Inflammatory macrophage treated with lipopolysaccharide for 1 hour (primary cell): ENCODE measurements around the gene UTP14C.
"Not testable (repeated sequence)": the region's sequence is repeated elsewhere in the genome, so short reads cannot be mapped to it uniquely, and the experiment has no call there.

Experiments used
- DNase-seq, 2 donors: peaks; one replicate each; pipeline ENCODE4 v3.0.0-alpha.2; 2020 to 2022

Gene UTP14C

GRCh38 chr13:52024481-52024880 is at the start of gene UTP14C:
Gene UTP14C (plus strand): TSS chr13:52024691. CDS start chr13:52028805, 4,114 bp downstream.
- no peak for DNase-seq

DNA sequence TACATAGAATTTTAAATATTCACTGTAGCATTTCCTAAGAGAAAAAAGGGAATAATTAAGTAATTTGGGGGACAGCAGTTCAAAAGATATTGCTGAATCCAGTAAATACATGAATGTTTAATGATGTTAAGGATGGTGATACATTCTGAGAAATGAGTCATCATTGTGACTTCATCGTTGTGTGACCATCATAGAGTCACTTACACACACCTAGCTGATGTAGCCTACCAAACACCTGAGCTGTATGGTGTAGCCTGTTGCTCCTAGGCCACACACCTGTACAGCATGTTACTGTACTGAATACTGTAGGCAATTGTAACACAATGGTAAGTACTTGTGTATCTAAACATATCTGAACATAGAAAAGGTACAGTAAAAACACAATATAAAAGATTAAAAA is 48.1 kb upstream of the UTP14C start:
- no peak for DNase-seq

GRCh38 chr13:51976890-51977289 is 47.6 kb upstream of the UTP14C start:
- DNase-seq = no peak

GRCh38 chr13:51977625-51978024 is 46.9 kb upstream of the UTP14C start:
- DNase-seq = no peak

DNA sequence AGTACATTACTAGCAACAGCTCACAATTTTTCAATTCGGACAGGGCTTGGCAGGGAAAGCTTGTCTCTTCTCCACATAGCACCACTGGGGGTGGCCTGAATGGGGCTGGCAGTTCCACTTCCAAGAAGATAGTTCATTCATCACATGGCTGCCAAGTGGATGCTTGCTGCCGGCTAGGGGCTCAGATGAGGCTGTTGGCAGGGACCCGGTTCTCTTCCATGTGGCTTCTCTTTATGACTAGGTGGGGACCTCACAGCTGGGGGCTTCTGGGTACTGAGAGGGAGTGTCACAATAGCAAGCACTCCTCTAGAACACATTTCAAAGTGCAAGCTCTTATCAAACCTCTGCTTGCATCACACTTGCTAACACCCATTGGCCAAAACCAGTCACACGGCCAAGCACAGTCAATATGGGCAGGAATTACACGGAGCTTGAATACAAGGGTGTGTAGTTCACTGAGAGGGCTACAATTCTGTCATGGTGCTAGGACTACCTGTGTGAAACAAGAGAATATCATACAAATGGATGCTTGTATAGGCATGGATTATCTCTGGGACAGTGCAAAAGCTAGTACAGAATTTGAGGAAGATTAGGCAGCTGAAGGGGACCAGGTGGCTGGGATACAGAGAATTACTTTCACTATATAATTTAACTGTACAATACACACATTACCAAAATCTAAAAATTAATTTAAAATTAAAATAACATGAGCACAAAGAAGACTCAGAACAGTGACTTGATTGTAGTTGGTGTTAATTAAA is 45.5 kb upstream of the UTP14C start:
- no peak for DNase-seq

GRCh38 chr13:51980908-51981307 is 43.6 kb upstream of the UTP14C start:
- no peak for DNase-seq

DNA sequence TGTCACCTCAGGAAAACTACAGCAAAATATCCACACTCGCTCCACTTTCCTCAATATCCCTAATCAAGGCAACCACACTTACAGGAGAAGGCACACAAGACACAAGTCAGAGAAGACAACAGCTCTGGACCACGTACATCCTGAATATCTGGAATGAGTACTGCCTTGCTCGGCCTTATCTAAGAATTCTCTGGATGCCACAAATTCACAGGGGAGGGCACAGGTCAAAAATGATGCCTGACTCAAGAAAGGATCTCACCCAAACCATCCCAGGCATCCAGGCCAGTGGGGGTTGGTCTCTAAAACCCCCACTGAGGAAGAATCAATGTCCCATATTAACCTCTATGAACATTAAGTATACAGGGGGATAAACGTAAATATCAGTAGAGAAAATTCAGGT is 43.1 kb upstream of the UTP14C start:
- DNase-seq = no peak

- DNase-seq = not testable (repeated sequence)
These were observed 41.2 kb upstream of the UTP14C start for GRCh38 chr13:51983292-51983691.

DNA sequence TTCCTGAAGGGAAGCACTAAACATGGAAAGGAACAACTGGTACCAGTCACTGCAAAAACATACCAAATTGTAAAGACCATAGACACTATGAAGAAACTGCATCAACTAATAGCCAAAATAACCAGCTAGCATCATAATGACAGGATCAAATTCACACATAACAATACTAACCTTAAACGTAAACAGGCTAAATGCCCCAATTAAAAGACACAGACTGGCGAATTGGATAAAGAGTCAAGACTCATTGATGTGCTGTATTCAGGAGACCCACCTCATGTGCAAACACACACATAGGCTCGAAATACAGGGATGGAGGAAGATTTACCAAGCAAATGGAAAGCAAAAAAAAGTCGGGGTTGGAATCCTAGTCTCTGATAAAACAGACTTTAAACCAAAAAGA is 39.6 kb upstream of the UTP14C start:
- DNase-seq = not testable (repeated sequence)

- DNase-seq = no peak
These were observed 35.4 kb upstream of the UTP14C start for GRCh38 chr13:51988988-51989618.

- no peak for DNase-seq
These were observed 30.8 kb upstream of the UTP14C start for GRCh38 chr13:51993713-51994112.

DNA sequence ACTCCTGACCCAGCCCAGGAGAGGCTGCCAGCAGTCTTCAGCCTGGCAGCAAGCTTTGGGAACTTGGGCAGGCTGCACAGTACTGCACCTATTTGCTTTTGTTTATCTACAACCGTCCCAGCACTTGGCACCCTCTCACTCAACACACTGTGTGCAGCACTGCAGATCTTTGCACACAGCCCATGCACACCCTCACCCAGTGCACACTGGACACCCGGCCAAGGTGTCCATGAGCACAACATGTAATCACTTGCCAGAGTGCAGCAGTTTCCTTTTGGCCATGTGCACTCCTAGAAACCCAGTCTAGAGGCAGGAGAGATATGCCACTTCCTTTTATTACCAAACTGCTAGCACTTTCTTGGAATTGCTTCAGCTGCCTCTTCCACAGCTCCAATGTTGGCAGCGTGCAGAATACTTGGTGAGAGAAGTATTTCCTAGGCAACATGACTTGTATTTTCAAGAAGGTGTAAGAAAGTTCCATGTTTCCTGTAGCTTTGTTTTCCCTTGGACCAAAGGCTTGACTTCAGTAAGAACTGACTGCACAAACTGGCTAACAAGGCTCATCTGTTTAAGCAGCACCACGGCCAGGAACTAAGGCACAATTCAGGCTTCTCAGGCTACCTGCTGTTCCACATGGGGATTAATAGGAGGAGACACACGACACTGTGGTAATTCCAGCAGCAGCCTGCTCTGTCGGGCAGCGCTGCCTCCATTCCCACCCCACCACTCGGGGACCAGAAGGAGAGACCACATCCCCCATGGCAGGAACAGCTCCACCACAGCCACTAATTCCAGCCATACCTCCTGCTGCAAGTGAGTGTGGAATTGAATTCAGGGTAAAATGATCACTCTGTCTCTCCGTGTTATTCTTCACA is 28.6 kb upstream of the UTP14C start:
- DNase-seq = peak in 1 of 2 donors; percentile 14

GRCh38 chr13:51996641-51997040 is 27.9 kb upstream of the UTP14C start:
- DNase-seq = no peak

DNA sequence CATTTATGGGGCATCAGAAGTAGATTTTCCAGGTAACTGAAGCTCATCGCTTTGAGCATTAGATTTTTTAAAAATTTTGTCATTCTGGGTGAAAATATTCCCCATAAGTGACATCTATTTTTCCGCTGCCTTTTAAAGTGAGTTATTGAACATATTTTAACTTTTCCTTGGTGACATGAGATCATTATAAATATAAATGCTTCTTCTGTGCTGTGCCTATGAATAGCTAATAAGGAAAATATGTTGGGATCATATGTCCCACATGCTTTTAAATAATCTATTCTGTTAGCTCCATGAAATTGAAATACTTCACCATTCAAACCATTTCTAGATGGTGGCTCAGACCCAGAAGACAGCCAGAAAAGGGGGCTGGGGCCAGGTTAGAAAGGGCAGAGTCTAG is 27.3 kb upstream of the UTP14C start:
- DNase-seq = no peak

- DNase-seq = no peak
These were observed 26.7 kb upstream of the UTP14C start for GRCh38 chr13:51997641-51998330.

DNA sequence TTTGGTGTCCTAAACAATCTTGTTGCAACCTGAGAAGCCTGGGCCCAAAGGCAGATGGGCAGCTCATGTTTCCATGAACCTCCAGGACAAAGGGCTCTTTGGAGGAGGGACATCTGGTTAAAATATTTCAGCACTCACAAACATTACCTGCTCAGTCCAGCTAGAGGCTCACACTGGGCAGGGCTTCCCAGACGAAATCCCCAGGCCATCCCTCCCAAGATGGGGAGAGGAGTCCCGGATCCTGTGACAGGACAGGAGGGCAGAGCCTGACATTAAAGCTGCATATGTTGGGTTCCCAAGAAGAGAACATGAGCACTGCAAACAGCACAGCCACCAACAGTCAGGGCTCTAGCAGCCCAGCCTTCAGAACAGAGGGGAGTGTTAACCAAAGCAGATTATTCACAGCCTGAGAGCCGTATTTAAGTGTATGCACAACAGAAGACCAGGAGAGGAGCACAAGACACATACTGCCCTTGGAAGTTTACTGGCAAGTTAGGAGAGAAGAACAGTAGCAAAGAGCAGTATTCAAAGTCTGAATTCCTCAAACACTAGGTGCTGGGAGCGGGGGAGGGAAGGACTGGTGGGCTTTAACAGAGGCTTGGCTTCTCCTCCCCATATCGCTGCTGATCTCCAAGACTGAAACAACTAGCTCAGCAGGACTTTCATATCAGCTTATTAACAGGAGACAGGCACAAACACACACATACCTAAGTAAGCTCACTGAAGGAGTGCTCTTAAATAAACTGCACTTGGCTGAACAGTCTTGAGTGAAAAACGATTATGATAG is 25.6 kb upstream of the UTP14C start:
- no peak for DNase-seq

DNA sequence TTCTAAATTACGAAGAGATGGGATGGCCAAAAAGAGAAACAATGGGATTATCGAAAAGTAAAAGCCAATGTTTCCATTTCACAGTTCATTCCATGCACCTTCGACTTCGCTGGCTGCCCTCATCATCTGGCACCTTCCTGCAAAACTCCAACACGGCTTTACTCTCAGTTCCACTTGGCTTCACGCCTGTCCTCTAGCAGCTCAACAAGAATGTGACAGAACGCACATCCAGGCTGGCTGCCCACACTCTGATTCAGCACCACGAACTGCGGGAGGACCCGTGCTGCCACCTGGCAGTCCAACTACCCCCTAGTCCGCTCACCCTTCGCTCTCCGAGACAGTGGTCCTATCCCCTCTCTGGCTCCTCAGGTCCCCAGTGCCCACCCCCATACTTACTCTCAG is 25.0 kb upstream of the UTP14C start:
- no peak for DNase-seq

DNA sequence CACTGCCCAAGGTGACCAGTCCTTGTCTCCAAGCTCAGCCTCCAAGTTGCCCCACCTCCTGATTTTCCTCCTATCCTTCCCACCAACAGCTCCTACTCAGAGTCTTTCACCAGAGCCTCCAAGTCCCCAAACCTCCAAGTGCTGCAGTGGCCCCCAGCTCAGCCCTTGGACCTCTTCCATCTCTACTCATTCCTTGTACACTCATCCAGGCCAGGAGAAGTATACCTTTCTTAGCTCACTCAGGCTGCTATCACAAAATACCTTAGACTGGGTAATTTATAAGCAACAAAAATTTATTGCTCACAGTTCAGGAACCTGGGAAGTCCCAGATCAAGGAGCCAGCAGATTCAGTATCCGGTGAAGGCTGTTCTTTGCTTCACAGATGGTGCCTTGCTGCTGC is 24.6 kb upstream of the UTP14C start:
- DNase-seq = no peak

DNA sequence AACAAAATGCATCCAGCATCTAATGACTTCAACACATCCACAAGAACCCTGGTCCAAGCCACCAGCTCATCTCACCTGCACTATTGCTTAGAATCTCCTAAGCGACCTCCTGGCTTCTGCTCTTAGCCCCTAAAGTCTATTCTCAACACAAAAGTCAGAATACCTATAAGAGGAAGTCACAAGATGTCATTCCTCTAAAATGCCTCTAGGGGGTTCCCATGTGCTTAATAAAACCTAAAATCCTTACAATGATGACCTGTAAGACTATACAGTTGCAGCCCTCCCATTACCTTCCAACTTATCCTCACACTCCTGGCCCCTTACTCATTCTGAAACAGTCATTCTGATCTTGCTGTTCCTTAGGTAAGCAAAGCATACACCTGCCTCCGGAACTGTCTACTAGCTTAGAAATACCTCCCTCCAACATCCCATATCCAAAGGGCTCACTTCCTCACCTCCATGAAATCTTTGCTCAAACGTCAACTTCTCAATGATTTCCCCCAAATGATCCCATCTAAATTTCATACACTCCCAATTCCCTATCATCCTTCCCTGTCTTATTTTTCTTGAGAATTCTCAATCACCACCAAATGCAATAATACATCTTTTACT is 23.3 kb upstream of the UTP14C start:
- DNase-seq = peak; percentile 28 to 56

DNA sequence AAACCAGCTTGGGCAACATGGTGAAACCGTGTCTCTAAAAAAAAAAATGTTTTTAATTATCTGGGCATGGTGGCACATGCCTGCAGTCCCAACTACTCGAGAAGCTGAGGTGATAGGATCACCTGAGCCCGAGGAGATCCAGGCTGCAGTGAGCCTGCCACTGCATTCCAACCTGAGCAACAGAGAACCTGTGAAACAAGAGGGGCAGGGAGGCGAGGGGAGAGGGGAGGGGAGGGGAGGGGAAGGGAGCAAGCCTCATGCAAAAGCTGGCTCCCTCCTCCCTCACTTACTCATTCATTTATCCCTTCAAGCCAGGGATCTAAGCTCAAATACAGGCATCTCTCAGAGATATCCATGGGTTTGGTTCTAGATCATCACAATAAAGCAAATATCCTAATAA is 22.1 kb upstream of the UTP14C start:
- DNase-seq = no peak

- DNase-seq = no peak
These were observed 20.9 kb upstream of the UTP14C start for GRCh38 chr13:52003541-52003940.
